Panc1 (cell line): ENCODE measurements around the gene TMEM170B. TPM values are rescaled to one million over a fixed set of nuclear protein-coding genes. Genes with fewer than 3 reads are reported as not detected.

Source experiments
- ATAC-seq: fragments of 200-7000 bp; cut with Tn5 transposase; 2 replicates; pipeline ENCODE4 v1.9.1; 2020; ENCODE audit warnings: mild to moderate bottlenecking, moderate library complexity
- BruUV-seq: library from RNA; stranded (reverse); fragments of 400-500 nt; replicated peaks from 2 replicates; lab custom pipeline; 2021; lab: Mats Ljungman, UMichigan
- CTCF ChIA-PET: fragments of 300-600 bp; sonication (Branson Sonifier 250); formaldehyde crosslinking; loops from one replicate; lab custom pipeline; 2022; ENCODE audit warnings: antibody characterized with exemption; lab: Charles Lee
- POLR2A ChIA-PET: fragments of 300-600 bp; sonication (Branson Sonifier 250); formaldehyde crosslinking; loops from one replicate; lab custom pipeline; 2022; ENCODE audit warnings: antibody characterized with exemption; lab: Charles Lee
- DNase-seq: peaks from one replicate; pipeline ENCODE4 v3.0.0-alpha.2; 2010; ENCODE audit warnings: low read depth, low spot score
- H3K27ac ChIP-seq: 2 replicates; pipeline ENCODE4 v1.5.1; 2011; ENCODE audit warnings: mild to moderate bottlenecking, low read length, inconsistent platforms
- H3K27me3 ChIP-seq: fragments of 200-500 bp; sonication (Bioruptor generic); 2 replicates; pipeline ENCODE4 v1.6.0; 2014; ENCODE audit warnings: low read length, inconsistent platforms; ENCODE audit not compliant: control insufficient read depth, insufficient read depth
- H3K36me3 ChIP-seq: fragments of 200-500 bp; sonication (Bioruptor generic); 2 replicates; pipeline ENCODE4 v1.5.1; 2014; ENCODE audit warnings: inconsistent platforms, mild to moderate bottlenecking, low read length, moderate library complexity; ENCODE audit not compliant: control insufficient read depth, insufficient read depth
- H3K4me1 ChIP-seq: 2 replicates; pipeline ENCODE4 v1.5.1; 2011; ENCODE audit warnings: inconsistent platforms, mild to moderate bottlenecking, low read length, moderate library complexity; ENCODE audit not compliant: control insufficient read depth, insufficient read depth
- H3K4me3 ChIP-seq, 2 experiments: 2 replicates each; pipeline ENCODE4 v1.5.1; 2011 to 2012; ENCODE audit warnings: low read depth in 2 of 2, low read length in 2 of 2, mild to moderate bottlenecking in 2 of 2, inconsistent platforms in 1 of 2, moderate library complexity in 1 of 2
- H3K9me3 ChIP-seq: fragments of 200-500 bp; sonication (Bioruptor generic); 2 replicates; pipeline ENCODE4 v1.5.1; 2014; ENCODE audit warnings: low read depth, mild to moderate bottlenecking, inconsistent platforms, low read length, moderate library complexity; ENCODE audit not compliant: control insufficient read depth, insufficient read depth
- POLR2AphosphoS5 ChIP-seq: IDR thresholded peaks from 2 replicates; pipeline ENCODE4 v1.6.1; 2012; ENCODE audit warnings: mild to moderate bottlenecking, low read depth, low read length, moderate library complexity
- SIN3A ChIP-seq: IDR thresholded peaks from 2 replicates; pipeline ENCODE4 v1.6.1; 2012; ENCODE audit warnings: low read depth, mild to moderate bottlenecking, low read length, moderate library complexity, borderline replicate concordance; ENCODE audit not compliant: insufficient read depth
- TCF7L2 ChIP-seq: IDR thresholded peaks from 2 replicates; pipeline ENCODE4 v1.6.1; 2011; ENCODE audit warnings: mild to moderate bottlenecking, low read depth, low read length, inconsistent platforms
- in situ Hi-C: cut with HindIII; loops from 2 replicates; pipeline ENCODE4 v1.10.0; 2016; ENCODE audit warnings: low sequenced_read_pairs, low pct_unique_long_range_greater_than_20kb
- intact Hi-C: fragments of 100-400 bp; cut with micrococcal nuclease; formaldehyde crosslinking; loops from one replicate; pipeline ENCODE4 v1.10.0; 2022; ENCODE audit not compliant: unreplicated experiment
- total RNA-seq: library from RNA; stranded (reverse); gene quantifications from one replicate; pipeline ENCODE4 v1.2.1, GENCODE V29; 2021; ENCODE audit not compliant: unreplicated experiment
- TF ChIP-seq, protein P1 (sequence below): fragments of 450-650 bp; IDR thresholded peaks from 2 replicates; pipeline ENCODE4 v1.5.1; 2017; ENCODE audit warnings: mild to moderate bottlenecking
- TF ChIP-seq, protein P2 (sequence below), 2 experiments: IDR thresholded peaks; 2 replicates each; pipeline ENCODE4 v1.6.1; 2011 to 2012; ENCODE audit warnings: low read depth in 2 of 2, control low read depth in 1 of 2, low read length in 1 of 2, mild to moderate bottlenecking in 1 of 2, moderate library complexity in 1 of 2; ENCODE audit not compliant: insufficient read depth in 1 of 2

TMEM170B gene
- total RNA-seq, 1 experiment from 2014 or later, result 1.3 TPM

DNA sequence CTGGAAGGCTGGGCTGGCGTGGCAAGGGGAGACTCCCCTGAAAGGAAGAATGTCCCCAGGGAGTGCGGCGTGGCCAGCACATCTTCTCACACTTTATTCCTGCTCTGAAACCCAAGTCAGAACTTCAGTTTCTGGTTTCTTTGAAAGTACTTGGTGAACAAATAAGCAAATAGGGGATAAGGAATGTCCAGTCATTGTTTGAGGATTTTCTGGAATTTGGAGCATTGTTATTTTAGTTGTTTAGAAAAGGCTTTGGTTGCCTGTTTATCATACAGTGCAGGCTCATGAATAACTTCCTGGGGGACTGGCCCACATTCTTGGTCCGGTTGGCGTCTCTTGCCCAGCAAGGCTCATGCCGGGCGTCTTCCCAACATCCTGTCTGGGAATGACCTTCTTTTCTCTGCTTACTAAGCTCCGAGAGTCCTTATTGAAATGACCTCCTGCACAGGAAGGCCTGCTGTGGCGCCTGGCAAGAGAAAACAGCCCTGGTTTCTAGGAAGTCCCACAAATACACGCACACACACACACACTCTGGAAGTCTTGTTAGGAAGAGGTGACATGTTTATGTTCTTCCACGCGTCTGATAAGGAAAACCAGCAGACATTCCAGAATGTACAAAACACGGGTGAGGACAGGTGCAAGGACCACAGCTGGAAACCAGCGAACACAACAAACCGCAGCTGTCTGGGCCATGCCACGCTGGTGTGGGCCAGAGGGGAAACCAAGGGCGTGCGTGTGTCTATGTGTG, 71.9 kb downstream of the TMEM170B start:
- no peak overlapping the region for H3K27ac ChIP-seq
- ChIA-PET POLR2A (no interaction called here), CTCF (no interaction called here)
- DNase-seq, result no peak
- no TSS peak for BruUV-seq
- TF ChIP-seq TCF7L2 (no peak), POLR2AphosphoS5 (no peak), SIN3A (no peak)
- TF ChIP-seq, protein P1, sequence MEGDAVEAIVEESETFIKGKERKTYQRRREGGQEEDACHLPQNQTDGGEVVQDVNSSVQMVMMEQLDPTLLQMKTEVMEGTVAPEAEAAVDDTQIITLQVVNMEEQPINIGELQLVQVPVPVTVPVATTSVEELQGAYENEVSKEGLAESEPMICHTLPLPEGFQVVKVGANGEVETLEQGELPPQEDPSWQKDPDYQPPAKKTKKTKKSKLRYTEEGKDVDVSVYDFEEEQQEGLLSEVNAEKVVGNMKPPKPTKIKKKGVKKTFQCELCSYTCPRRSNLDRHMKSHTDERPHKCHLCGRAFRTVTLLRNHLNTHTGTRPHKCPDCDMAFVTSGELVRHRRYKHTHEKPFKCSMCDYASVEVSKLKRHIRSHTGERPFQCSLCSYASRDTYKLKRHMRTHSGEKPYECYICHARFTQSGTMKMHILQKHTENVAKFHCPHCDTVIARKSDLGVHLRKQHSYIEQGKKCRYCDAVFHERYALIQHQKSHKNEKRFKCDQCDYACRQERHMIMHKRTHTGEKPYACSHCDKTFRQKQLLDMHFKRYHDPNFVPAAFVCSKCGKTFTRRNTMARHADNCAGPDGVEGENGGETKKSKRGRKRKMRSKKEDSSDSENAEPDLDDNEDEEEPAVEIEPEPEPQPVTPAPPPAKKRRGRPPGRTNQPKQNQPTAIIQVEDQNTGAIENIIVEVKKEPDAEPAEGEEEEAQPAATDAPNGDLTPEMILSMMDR, result no peak
- TF ChIP-seq, protein P2, sequence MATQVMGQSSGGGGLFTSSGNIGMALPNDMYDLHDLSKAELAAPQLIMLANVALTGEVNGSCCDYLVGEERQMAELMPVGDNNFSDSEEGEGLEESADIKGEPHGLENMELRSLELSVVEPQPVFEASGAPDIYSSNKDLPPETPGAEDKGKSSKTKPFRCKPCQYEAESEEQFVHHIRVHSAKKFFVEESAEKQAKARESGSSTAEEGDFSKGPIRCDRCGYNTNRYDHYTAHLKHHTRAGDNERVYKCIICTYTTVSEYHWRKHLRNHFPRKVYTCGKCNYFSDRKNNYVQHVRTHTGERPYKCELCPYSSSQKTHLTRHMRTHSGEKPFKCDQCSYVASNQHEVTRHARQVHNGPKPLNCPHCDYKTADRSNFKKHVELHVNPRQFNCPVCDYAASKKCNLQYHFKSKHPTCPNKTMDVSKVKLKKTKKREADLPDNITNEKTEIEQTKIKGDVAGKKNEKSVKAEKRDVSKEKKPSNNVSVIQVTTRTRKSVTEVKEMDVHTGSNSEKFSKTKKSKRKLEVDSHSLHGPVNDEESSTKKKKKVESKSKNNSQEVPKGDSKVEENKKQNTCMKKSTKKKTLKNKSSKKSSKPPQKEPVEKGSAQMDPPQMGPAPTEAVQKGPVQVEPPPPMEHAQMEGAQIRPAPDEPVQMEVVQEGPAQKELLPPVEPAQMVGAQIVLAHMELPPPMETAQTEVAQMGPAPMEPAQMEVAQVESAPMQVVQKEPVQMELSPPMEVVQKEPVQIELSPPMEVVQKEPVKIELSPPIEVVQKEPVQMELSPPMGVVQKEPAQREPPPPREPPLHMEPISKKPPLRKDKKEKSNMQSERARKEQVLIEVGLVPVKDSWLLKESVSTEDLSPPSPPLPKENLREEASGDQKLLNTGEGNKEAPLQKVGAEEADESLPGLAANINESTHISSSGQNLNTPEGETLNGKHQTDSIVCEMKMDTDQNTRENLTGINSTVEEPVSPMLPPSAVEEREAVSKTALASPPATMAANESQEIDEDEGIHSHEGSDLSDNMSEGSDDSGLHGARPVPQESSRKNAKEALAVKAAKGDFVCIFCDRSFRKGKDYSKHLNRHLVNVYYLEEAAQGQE (IDR thresholded peaks at IDR 0.05; ENCODE audit: insufficient read depth in 1 of 2, low read depth in 2 of 2, low read length in 1 of 2), result no peak
- H3K36me3 ChIP-seq, result no peaks in the 10 kb centered on the region
- in situ Hi-C loops, result no loop called here
- H3K27me3 ChIP-seq, result no peaks in the 10 kb centered on the region
- intact Hi-C loops, result no loop called here
- H3K4me3 ChIP-seq, result no peak overlapping the region
- no peaks in the 10 kb centered on the region for H3K9me3 ChIP-seq
- ATAC-seq, result peak; percentile 84
- H3K4me1 ChIP-seq, result 0 out of 2 replicates have a peak, but pooled peaks cover 6% of the 10 kb centered on the region

DNA sequence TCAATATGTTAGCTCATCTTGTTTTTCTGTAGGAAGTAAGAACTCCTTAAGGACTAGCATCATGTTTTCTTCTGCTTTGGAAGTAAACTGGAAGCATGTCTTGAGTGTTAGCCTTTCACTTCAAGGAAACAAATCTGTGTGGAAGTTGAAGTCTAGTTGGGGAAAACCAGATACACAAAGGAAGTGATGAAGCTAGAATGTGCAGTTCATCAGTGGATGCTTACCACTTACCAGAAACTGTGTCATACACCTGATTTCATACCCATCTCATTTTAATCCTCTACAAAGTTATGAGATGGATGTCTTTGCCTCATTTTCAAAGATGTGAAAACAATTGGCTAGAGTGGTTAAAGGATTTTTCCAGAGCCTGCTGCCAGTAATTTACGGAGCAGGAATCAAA, 75.8 kb downstream of the TMEM170B start:
- no peaks in the 10 kb centered on the region for H3K9me3 ChIP-seq
- no peak overlapping the region for H3K27ac ChIP-seq
- TF ChIP-seq SIN3A, result no peak
- no peak for TF ChIP-seq POLR2AphosphoS5
- no peak for TF ChIP-seq TCF7L2
- TF ChIP-seq, protein P1, result no peak
- TF ChIP-seq, protein P2 (IDR thresholded peaks at IDR 0.05; ENCODE audit: insufficient read depth in 1 of 2, low read depth in 2 of 2, low read length in 1 of 2), result no peak
- CTCF ChIA-PET, result no interaction called here
- DNase-seq, result no peak
- BruUV-seq, result no TSS peak
- H3K4me3 ChIP-seq, result no peak overlapping the region
- no peak for ATAC-seq
- intact Hi-C loops (no loop called here), in situ Hi-C loops (no loop called here)
- 0 out of 2 replicates have a peak, but pooled peaks cover 6% of the 10 kb centered on the region for H3K4me1 ChIP-seq
- no peaks in the 10 kb centered on the region for H3K27me3 ChIP-seq
- POLR2A ChIA-PET, result no interaction called here
- H3K36me3 ChIP-seq, result no peaks in the 10 kb centered on the region
